Epidermal melanocyte (primary cell): ENCODE measurements around the gene CLCA1.

Experiments used
- DNase-seq: peaks from one replicate; pipeline ENCODE4 v3.0.0; 2011; ENCODE audit warnings: low spot score; ENCODE audit not compliant: insufficient read length

CLCA1 gene, protein sequence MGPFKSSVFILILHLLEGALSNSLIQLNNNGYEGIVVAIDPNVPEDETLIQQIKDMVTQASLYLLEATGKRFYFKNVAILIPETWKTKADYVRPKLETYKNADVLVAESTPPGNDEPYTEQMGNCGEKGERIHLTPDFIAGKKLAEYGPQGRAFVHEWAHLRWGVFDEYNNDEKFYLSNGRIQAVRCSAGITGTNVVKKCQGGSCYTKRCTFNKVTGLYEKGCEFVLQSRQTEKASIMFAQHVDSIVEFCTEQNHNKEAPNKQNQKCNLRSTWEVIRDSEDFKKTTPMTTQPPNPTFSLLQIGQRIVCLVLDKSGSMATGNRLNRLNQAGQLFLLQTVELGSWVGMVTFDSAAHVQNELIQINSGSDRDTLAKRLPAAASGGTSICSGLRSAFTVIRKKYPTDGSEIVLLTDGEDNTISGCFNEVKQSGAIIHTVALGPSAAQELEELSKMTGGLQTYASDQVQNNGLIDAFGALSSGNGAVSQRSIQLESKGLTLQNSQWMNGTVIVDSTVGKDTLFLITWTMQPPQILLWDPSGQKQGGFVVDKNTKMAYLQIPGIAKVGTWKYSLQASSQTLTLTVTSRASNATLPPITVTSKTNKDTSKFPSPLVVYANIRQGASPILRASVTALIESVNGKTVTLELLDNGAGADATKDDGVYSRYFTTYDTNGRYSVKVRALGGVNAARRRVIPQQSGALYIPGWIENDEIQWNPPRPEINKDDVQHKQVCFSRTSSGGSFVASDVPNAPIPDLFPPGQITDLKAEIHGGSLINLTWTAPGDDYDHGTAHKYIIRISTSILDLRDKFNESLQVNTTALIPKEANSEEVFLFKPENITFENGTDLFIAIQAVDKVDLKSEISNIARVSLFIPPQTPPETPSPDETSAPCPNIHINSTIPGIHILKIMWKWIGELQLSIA

GRCh38 chr1:86468501-86468977 is at the start of gene CLCA1:
TSS of gene CLCA1 (plus strand) at chr1:86468927. CDS start at chr1:86468972, 45 bp downstream.
- no peak for DNase-seq

- no peak for DNase-seq
Observed at GRCh38 chr1:86419277-86419903, 49.3 kb upstream of the CLCA1 start.

DNA sequence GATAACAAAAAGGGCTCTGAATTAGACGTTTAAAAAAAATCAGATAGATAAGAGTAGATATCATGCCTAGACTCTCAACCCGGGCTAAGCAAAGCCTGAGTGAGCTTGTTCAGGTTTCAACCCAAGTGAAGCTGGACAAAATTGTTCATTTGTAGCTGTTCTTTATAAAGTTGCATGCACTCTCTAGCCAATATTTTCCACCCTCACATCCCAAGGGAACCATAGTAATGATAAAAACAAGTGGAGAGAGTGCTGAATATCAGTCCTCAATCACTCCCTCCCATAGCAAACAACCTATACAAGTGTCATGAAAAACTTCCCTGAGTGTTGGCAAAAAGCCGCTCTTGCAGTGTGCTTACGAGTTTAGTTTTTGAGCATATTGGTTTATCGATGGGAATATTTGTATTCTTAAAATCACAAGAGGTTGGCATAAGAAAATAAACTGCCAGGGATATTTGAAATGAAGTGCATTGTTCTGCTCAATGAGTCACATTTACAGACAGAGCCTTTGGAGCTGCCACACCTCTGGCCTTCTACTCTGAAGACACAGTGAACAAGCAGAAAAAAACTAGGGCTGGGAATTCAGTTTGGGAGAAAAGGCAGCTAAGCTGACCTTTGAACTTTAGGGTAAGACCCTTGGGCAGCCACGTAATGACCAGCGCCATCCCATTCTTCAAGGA is 47.0 kb upstream of the CLCA1 start:
- no peak for DNase-seq

GRCh38 chr1:86423473-86423872 is 45.3 kb upstream of the CLCA1 start:
- DNase-seq: no peak

GRCh38 chr1:86423873-86424272 is 44.9 kb upstream of the CLCA1 start, which contains the start of gene CLCA2:
TSS of gene CLCA2 (plus strand) at chr1:86424171. CDS start at chr1:86424248, 77 bp downstream.
- no peak for DNase-seq

DNA sequence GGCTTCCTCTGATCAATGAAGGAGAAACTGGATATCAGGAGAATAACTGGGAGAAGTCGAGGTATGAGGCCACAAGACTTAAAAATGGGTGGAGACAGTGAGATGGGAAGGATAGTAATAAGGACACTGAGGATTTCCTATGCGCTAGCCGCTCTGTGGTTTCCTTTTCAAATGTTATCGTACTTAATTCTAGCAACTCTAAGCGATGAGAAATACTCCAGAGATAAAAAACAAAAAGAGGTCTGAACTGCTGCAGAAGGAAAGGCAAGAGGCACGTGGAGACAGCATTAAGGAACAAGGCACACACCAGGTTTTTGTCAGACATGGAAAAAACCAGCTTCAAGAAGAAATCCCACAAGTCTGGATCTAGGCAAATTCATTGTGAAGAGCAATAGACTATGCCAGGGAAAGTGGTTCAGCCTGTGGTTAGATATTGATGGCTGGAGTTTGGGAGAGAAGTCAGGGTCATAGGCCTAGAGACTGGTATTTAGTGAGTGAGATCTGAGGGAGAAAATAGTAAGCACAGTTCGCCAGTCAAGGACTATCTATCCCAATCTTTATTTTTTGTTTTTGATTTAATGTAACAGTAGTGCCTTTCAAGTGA is 39.5 kb upstream of the CLCA1 start:
- no peak for DNase-seq

DNA sequence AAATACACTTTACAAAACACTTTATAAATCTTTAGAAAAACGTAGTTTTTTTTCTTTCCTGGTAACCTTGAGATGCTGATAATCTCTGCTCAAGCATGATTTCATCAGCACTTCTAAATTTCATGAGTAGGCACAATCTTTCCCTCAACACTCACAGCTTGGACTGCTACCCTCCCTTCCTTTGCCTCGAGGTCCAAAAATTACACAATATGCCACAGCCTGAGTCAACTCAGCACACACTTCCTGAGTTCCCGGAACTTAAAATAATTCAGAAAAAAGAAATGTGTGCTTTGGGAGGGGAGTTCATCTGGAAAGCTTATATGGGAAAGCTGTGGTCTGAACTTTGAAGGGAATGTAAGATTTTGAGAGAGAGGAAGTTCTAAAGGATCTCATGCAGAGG is 38.9 kb upstream of the CLCA1 start:
- peak; percentile 65 for DNase-seq

- DNase-seq: no peak
Observed at GRCh38 chr1:86430376-86430775, 38.4 kb upstream of the CLCA1 start.

DNA sequence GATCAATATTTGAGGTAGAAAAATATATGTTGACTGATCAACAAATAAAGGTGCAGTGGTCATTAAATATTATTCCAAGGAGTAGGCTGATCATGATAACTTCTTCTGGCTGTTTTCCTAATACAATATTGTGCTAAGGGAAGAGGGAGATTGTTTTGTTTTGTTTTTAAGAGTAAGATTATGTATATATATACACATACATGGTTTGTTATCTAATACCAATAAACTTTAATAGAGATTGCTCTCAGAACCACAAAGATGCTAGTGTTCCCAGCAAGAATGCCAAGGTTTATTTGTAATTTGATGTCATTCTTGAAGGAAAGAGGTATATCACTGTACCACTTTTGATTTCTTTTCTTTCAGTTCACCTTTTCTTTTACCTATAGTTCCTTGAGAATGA is 34.7 kb upstream of the CLCA1 start:
- no peak for DNase-seq

DNA sequence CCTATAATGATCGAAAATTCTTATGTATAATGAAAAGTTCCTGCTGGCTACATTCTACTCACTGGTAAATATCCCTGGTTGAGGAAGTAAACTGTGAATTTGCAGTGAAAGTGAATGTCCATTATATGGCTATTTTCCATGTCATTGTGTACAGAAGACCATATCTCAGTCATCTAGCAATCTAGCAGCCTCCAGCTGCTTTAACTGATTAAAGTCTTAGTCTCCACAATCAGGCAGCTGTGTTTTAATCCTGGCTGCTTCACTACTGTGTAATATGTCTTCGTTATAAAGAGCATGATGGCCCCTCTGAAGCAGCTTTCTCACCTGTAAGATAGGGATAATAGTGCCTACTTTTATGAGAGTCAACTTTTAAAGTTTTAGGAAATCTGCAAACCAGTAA is 33.4 kb upstream of the CLCA1 start:
- no peak for DNase-seq

DNA sequence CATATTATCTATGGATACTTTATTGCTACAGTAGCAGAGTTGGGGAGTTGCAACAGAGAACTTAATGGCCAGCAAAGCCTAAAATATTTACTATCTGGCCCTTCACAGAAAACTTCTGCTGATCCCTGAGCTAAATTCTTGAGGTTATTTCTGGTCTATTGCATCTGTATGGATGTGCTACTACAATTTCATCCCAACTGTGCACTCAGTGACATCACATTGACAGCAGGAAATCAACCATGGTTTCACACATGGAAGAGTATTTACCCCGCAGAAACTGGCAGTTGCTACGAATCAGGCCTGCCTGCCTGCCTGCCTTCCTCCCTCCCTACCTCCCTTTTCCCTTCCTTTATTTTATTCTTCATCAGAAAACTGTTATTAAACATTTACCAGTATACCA is 32.7 kb upstream of the CLCA1 start:
- no peak for DNase-seq

DNA sequence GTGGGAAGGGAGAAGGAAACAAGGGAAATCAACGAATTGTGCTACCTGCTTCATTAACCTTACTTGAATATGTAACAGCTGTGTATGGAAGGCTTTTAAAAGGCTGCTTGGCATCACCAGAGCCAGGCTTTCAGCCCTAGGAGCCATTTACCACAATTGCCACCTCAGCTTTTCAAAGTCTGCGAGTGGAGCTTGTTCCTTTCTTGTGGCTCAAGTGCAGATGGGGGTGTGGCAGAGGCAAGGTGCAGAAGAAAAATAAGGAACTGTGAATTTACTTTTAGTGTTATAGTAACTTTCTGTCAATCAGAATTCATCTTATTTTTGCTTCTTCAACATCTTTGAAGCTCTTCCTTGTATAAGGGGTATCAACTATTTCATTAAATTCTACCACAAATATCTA is 27.1 kb upstream of the CLCA1 start:
- DNase-seq: no peak

DNA sequence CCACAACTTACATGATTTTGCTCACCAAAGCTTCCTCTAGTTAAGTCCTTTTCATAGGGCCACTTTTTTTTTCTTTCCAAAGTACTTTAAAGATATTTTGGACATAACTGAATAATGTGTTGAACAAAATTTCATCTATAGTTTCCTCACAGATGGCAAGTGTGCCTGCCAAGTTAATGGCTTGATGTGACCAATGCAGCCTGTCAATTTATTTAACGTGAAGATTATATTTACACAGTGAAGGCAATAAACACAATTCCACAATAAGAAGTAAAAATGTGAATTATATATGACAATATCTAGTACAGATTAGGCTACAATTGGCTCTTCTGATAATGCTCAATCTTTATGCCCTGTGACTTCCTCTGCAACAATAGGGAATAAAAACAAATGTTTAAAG is 26.7 kb upstream of the CLCA1 start:
- DNase-seq: no peak

GRCh38 chr1:86445919-86446318 is 22.8 kb upstream of the CLCA1 start:
- no peak for DNase-seq

DNA sequence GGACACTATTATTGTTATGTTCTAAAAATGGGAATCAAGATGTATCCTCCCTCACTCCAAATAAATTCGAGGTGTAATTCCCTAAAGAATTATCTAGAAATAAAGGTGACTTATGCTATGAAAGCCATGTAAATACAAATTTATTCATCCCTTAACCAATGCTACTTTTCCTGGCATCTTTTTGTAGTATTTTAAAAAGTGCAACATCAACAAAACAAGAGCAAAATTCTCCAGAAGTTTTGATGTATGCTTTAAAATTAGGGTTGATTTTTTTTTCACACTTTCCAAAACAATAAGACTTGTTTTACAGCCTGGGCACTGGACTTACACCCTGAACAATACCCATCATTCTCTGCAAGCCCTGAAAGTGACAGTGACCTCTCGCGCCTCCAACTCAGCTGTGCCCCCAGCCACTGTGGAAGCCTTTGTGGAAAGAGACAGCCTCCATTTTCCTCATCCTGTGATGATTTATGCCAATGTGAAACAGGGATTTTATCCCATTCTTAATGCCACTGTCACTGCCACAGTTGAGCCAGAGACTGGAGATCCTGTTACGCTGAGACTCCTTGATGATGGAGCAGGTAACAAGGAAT is 21.4 kb upstream of the CLCA1 start:
- DNase-seq: no peak

DNA sequence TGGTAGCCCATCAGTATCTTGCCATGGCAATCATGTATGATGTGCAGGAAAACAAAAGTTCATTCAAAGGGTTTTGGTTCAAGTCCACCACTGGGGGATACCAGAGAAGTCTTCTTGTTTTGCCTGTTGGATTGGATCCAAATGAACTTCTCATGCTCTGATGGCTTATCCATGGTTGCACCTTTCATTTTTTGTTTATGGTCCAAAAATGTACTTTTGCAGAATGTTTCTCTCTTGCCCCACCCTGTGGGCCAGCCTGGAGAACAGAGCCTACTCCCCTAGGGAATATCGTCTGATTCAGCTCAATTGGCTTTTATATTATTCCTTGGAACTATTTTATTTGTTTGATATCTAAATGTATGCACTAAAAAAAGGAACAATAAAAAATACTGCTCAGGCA is 20.1 kb upstream of the CLCA1 start:
- no peak for DNase-seq

- DNase-seq: no peak
Observed at GRCh38 chr1:86449103-86449502, 19.6 kb upstream of the CLCA1 start.

DNA sequence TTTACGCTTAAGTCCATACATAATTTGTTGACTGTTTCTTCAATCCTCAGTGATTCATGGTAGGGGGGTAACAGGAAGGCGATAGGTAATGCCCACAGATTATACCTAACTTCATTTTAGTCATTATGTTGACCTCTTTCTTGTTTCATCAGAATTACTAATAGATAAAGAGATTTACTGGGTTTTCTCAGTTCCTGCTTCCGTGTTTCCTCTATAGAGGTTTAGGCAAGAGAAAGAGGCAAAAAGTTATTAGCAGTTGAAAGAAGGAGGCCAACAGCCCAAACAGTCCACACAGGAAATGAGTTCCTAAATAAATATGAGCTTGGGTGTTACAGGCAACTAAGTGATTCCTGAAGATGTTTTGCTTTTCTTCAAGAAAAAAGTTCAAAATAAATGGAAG is 17.9 kb upstream of the CLCA1 start:
- DNase-seq: no peak

DNA sequence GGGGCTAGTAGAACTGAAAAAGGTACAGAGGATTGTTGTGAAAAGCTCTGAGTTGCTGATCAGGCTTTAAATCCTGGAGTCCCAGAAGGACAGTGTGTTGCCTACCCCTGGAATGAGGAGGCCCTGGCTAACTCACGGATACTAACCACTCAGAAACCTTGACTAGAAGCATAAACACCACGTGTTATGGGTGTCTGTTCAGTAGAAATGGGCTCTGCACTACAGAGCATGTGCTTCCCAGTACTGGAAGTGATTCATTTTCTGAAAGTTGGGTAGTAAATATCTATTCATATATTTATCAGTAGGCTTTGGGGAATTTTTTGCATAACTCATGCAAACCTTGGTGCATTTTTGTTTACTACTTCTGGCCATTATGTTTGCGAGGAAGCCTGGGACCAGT is 15.1 kb upstream of the CLCA1 start:
- no peak for DNase-seq

DNA sequence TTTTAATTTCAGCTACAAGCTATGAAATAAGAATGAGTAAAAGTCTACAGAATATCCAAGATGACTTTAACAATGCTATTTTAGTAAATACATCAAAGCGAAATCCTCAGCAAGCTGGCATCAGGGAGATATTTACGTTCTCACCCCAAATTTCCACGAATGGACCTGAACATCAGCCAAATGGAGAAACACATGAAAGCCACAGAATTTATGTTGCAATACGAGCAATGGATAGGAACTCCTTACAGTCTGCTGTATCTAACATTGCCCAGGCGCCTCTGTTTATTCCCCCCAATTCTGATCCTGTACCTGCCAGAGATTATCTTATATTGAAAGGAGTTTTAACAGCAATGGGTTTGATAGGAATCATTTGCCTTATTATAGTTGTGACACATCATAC is 13.7 kb upstream of the CLCA1 start:
- DNase-seq: no peak
